Measurements from ENCODE around the gene SPINK6. TPM values are rescaled to one million over a fixed set of nuclear protein-coding genes. Genes with fewer than 3 reads are reported as not detected.

The SPINK6 gene
- total and polyA plus RNA-seq, 9 of the 15 experiments (the other 6 are each of a cell fraction or from before 2014, with no cell fraction given) = not detected

DNA sequence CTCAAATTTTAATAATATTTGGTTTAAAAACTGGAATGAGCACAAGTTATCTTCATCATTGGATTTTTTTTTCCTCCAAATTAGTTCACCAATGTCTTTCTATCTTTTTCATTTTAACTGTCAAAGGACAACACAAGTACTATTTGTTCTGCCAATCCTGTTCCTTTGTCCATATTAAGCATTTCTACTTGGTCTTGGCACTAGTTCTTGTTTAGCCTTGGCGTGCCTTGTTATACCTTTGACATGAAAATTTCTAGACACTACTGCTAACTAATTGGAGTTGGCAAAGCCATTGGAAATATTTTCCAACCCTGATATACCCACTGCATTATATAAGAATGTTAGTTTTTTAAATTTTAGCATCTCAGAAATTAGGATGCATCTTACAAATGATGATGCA, 3.8 kb downstream of the SPINK6 start:
- no peak for TF ChIP-seq TAF1 (IDR thresholded peaks at IDR 0.05; ENCODE audit: control insufficient read depth, extremely low read depth, insufficient read depth, low read length, severe bottlenecking)
- no peak for TF ChIP-seq MAZ (CRISPR knock-in tag; conservative IDR thresholded peaks at IDR 0.05 in 1 of 2, IDR thresholded peaks at IDR 0.05 in 1 of 2)
- in situ Hi-C loops (cut with MboI) (no loop called here), intact Hi-C loops (cut with micrococcal nuclease) (no loop called here)
- ChIA-PET CTCF (ENCODE audit: low intra/inter-chr PET ratio) (no interaction called here), POLR2A (no interaction called here)
- H3K36me3 ChIP-seq (ENCODE audit: control insufficient read depth, insufficient read depth, low read length) = no peaks in the 10 kb centered on the region
- BruUV-seq (replicated peaks) = no TSS peak
- no peaks in the 10 kb centered on the region for H3K9me3 ChIP-seq (replicated peaks; ENCODE audit: control insufficient read depth, insufficient read depth, low read depth, low read length)
- H3K4me3 ChIP-seq = no peak overlapping the region
- DNase-seq (ENCODE audit: extremely low read depth in 1 of 4, low spot score in 3 of 4) = no peak
- H3K9ac ChIP-seq (ENCODE audit: insufficient read depth in 1 of 2, low read depth in 2 of 2, low read length in 2 of 2) = no peak overlapping the region
- H3K4me1 ChIP-seq (replicated peaks in 1 of 2; ENCODE audit: control insufficient read depth in 2 of 2, insufficient read depth in 2 of 2, low read length in 2 of 2) = no peaks in the 10 kb centered on the region
- H3K79me2 ChIP-seq (ENCODE audit: control insufficient read depth, insufficient read depth, low read length) = no peaks in the 10 kb centered on the region
- no peaks in the 10 kb centered on the region for H3K27me3 ChIP-seq (ENCODE audit: control insufficient read depth in 2 of 2, insufficient read depth in 2 of 2, low read length in 2 of 2)
- no peak overlapping the region for H2AFZ ChIP-seq (ENCODE audit: low read depth, low read length)
- no peak overlapping the region for H3K27ac ChIP-seq (ENCODE audit: extremely low read depth, low read depth, low read length)
- no peak for ATAC-seq
- no peak for FAIRE-seq
- no peaks in the 10 kb centered on the region for H4K20me1 ChIP-seq (replicated peaks; ENCODE audit: control insufficient read depth, insufficient read depth, low read length)
- 5% methylated on average over 1 of the region's 1 CpG for WGBS (ENCODE audit: insufficient coverage, low coverage, missing lambda C conversion rate)
- H3K9me1 ChIP-seq (ENCODE audit: control insufficient read depth, insufficient read depth, low read length) = no peaks in the 10 kb centered on the region
- no peak overlapping the region for H3K4me2 ChIP-seq (ENCODE audit: insufficient read depth, low read length)

DNA sequence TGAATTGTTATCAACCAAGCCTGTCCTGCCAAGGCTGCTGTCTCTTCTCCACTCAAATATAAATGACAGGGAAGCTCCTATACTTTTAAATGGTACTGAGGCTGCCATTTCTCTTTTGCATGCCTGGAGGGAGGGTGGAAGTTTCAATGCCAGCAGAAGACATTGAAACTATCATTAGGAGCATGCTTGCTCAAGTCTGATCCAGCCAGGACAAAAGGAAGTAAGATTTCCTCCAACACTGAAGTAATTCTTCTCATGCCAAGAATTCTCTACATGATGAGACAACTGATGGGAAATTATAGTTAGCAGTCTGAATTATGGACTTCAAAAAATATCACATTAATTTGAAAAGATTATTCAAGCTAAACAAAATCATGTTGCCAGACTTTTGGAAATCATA, 5.4 kb downstream of the SPINK6 start:
- in situ Hi-C loops (cut with MboI) (no loop called here), intact Hi-C loops (cut with micrococcal nuclease) (no loop called here)
- no peak for DNase-seq (ENCODE audit: extremely low read depth in 1 of 4, low spot score in 3 of 4)
- no peak overlapping the region for H2AFZ ChIP-seq (ENCODE audit: low read depth, low read length)
- TF ChIP-seq NBN (IDR thresholded peaks at IDR 0.05; ENCODE audit: low read depth) (no peak), LCOR (CRISPR knock-in tag; IDR thresholded peaks at IDR 0.05) (no peak), ZFPM2 (CRISPR knock-in tag; IDR thresholded peaks at IDR 0.05) (no peak), EGR1 (conservative IDR thresholded peaks at IDR 0.05) (no peak), ZNF263 (CRISPR knock-in tag; IDR thresholded peaks at IDR 0.05; ENCODE audit: borderline replicate concordance) (no peak), ILK (tag; IDR thresholded peaks at IDR 0.05; ENCODE audit: borderline replicate concordance, low read depth) (no peak)
- no peaks in the 10 kb centered on the region for H3K27me3 ChIP-seq (ENCODE audit: control insufficient read depth in 2 of 2, insufficient read depth in 2 of 2, low read length in 2 of 2)
- no peaks in the 10 kb centered on the region for H4K20me1 ChIP-seq (replicated peaks; ENCODE audit: control insufficient read depth, insufficient read depth, low read length)
- no peak overlapping the region for H3K4me2 ChIP-seq (ENCODE audit: insufficient read depth, low read length)
- no peak for FAIRE-seq
- no peaks in the 10 kb centered on the region for H3K4me1 ChIP-seq (replicated peaks in 1 of 2; ENCODE audit: control insufficient read depth in 2 of 2, insufficient read depth in 2 of 2, low read length in 2 of 2)
- no peak overlapping the region for H3K27ac ChIP-seq (ENCODE audit: extremely low read depth, low read depth, low read length)
- CTCF ChIA-PET (ENCODE audit: low intra/inter-chr PET ratio) = no interaction called here
- no peaks in the 10 kb centered on the region for H3K79me2 ChIP-seq (ENCODE audit: control insufficient read depth, insufficient read depth, low read length)
- H3K4me3 ChIP-seq = no peak overlapping the region
- H3K9me3 ChIP-seq (replicated peaks; ENCODE audit: control insufficient read depth, insufficient read depth, low read depth, low read length) = no peaks in the 10 kb centered on the region
- no peaks in the 10 kb centered on the region for H3K9me1 ChIP-seq (ENCODE audit: control insufficient read depth, insufficient read depth, low read length)
- POLR2A ChIA-PET = no interaction called here
- no peaks in the 10 kb centered on the region for H3K36me3 ChIP-seq (ENCODE audit: control insufficient read depth, insufficient read depth, low read length)
- no TSS peak for BruUV-seq (replicated peaks)
- H3K9ac ChIP-seq (ENCODE audit: insufficient read depth in 1 of 2, low read depth in 2 of 2, low read length in 2 of 2) = no peak overlapping the region
- ATAC-seq = no peak

Measured in K562 (cell line).